Body of pancreas (tissue), 4 donors: ENCODE results near the gene AANAT.
A peak's percentile ranks its signal among the peaks of the same experiment; 100 is the strongest.

ENCODE experiments used
- CTCF ChIP-seq, 7 experiments: fragments of 450-650 bp in 4 of 7; fragments of 200-600 bp in 3 of 7; sonication (generic) in 3 of 7; IDR thresholded peaks; one replicate each; pipeline ENCODE4 v1.5.1; 2016 to 2019; ENCODE audit warnings: antibody characterized with exemption in 7 of 7
- POLR2A ChIP-seq, 3 donors: fragments of 450-650 bp; IDR thresholded peaks; one replicate each; pipeline ENCODE4 v1.6.1; 2016; ENCODE audit warnings: antibody characterized with exemption in 3 of 3, mild to moderate bottlenecking in 2 of 3

- peak; percentile 90 to 97 (median 95) for TF ChIP-seq CTCF (IDR thresholded peaks at IDR 0.05)
- no peak for TF ChIP-seq POLR2A (IDR thresholded peaks at IDR 0.05)
These were observed 39.3 kb downstream of the AANAT start for GRCh38 chr17:76506408-76507345.
